ENCODE results near the gene TRPM2. TPM values are rescaled to one million over a fixed set of nuclear protein-coding genes. Genes with fewer than 3 reads are reported as not detected.

TRPM2 gene
- total RNA-seq, 2 donors from 2014 or later, result 1.6 to 2.7 TPM

DNA sequence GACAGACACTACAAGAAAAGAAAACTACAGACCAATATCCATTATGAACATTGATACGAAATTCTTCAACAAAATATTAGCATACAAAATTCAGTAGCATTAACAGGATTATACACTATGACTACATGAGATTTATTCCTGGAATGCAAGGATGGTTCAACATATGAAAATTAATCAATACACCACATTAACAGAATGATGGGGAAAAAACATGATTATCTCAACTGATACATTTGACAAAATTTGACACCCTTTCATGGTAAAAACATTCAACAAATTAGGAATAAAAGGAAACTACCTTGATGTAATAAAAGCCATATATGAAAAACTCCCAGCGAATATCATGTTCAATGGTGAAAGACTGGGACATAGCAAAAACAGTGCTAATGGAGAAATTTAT, 31.5 kb downstream of the TRPM2 start:
- no peak for DNase-seq (ENCODE audit: low spot score)
- WGBS, result 66% methylated on average over 2 of the region's 2 CpGs
- intact Hi-C loops (cut with DNase I), result no loop called here
- H3K4me3 ChIP-seq, result no peak overlapping the region
- H3K9me3 ChIP-seq, result no peaks in the 10 kb centered on the region
- H3K36me3 ChIP-seq, result no peaks in the 10 kb centered on the region
- H3K27me3 ChIP-seq (replicated peaks; ENCODE audit: insufficient read depth), result no peaks in the 10 kb centered on the region
- TF ChIP-seq POLR2AphosphoS5 (IDR thresholded peaks at IDR 0.05) (no peak), POLR2A (IDR thresholded peaks at IDR 0.05) (no peak)
- TF ChIP-seq, protein P1, sequence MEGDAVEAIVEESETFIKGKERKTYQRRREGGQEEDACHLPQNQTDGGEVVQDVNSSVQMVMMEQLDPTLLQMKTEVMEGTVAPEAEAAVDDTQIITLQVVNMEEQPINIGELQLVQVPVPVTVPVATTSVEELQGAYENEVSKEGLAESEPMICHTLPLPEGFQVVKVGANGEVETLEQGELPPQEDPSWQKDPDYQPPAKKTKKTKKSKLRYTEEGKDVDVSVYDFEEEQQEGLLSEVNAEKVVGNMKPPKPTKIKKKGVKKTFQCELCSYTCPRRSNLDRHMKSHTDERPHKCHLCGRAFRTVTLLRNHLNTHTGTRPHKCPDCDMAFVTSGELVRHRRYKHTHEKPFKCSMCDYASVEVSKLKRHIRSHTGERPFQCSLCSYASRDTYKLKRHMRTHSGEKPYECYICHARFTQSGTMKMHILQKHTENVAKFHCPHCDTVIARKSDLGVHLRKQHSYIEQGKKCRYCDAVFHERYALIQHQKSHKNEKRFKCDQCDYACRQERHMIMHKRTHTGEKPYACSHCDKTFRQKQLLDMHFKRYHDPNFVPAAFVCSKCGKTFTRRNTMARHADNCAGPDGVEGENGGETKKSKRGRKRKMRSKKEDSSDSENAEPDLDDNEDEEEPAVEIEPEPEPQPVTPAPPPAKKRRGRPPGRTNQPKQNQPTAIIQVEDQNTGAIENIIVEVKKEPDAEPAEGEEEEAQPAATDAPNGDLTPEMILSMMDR (IDR thresholded peaks at IDR 0.05), result no peak
- H3K27ac ChIP-seq, result no peak overlapping the region
- H3K4me1 ChIP-seq (replicated peaks), result no peaks in the 10 kb centered on the region

DNA sequence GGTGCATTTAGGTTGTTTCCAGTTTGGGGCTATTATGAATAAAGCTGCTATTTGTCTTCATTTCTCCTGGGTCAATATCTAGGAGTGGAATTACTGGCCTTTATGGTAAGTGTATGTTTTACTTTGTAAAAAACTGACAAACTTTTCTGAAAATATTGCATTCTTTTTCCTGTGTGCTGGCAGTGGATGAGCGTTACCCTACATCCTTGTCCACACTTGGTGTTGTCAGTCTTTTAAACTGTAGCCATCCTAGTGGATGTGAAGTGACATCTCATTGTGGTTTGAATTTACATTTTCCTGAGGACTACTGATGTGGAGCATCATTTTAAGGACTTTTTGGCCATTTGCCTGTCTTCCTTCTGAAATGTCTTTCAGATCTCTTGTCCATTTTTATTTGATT, 35.9 kb downstream of the TRPM2 start:
- DNase-seq (ENCODE audit: low spot score), result no peak
- Histone ChIP-seq H3K27ac (no peak overlapping the region), H3K36me3 (no peaks in the 10 kb centered on the region), H3K27me3 (replicated peaks; ENCODE audit: insufficient read depth) (no peaks in the 10 kb centered on the region), H3K4me3 (no peak overlapping the region), H3K4me1 (replicated peaks) (no peaks in the 10 kb centered on the region), H3K9me3 (no peaks in the 10 kb centered on the region)
- no peak for TF ChIP-seq POLR2A (IDR thresholded peaks at IDR 0.05)
- TF ChIP-seq POLR2AphosphoS5 (IDR thresholded peaks at IDR 0.05), result no peak
- TF ChIP-seq, protein P1 (IDR thresholded peaks at IDR 0.05), result no peak
- 88% methylated on average over 1 of the region's 1 CpG for WGBS
- intact Hi-C loops (cut with DNase I), result no loop called here

DNA sequence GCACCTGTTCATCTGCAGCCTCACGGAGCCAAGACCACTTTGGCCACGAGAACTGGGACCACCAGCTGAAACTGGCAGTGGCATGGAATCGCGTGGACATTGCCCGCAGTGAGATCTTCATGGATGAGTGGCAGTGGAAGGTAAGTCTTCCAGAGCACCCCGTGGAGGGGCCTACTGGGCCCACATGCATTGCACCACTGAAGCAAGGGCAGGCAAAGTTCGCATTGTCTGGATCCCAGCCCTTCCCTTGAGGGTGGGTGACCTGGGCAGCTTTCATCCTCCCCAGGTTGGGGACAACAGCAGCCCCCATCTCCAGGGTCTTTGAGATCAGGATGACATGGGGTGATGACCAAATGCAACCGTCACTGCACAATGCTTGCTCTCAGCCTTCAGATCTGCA, 37.5 kb downstream of the TRPM2 start:
- no peaks in the 10 kb centered on the region for H3K9me3 ChIP-seq
- no peak overlapping the region for H3K4me3 ChIP-seq
- H3K27me3 ChIP-seq (replicated peaks; ENCODE audit: insufficient read depth), result no peaks in the 10 kb centered on the region
- no peak for DNase-seq (ENCODE audit: low spot score)
- no peaks in the 10 kb centered on the region for H3K36me3 ChIP-seq
- no peaks in the 10 kb centered on the region for H3K4me1 ChIP-seq (replicated peaks)
- TF ChIP-seq POLR2AphosphoS5 (IDR thresholded peaks at IDR 0.05), result no peak
- TF ChIP-seq, protein P1 (IDR thresholded peaks at IDR 0.05), result no peak
- TF ChIP-seq POLR2A (IDR thresholded peaks at IDR 0.05), result no peak
- H3K27ac ChIP-seq, result no peak overlapping the region
- WGBS, result 93% methylated on average over 8 of the region's 8 CpGs
- intact Hi-C loops (cut with DNase I), result no loop called here

DNA sequence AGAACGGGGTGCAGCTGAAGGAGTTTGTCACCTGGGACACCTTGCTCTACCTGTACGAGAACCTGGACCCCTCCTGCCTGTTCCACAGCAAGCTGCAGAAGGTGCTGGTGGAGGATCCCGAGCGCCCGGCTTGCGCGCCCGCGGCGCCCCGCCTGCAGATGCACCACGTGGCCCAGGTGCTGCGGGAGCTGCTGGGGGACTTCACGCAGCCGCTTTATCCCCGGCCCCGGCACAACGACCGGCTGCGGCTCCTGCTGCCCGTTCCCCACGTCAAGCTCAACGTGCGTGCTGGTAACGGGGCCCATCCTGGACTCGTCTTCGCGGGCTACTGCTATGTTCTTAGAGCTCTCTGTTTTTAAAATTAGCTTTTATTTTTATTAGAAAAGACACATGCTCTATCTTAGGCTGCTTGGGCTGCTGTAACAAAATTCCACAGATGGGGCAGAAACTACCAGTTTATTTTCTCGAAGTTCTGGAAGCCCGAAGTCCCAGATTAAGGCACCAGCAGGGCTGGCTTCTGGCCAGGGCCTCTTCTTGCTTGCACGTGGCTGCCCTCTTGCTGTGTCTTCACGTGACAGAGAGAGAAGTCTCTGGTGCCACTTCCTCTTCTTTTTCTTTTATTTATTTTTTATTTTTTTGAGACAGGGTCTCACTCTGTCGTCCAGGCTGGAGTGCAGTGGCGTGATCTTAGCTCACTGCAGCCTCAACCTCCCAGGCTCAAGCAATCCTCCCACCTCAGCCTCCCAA, 38.1 kb downstream of the TRPM2 start:
- DNase-seq (ENCODE audit: low spot score), result no peak
- intact Hi-C loops (cut with DNase I), result no loop called here
- H3K9me3 ChIP-seq, result no peaks in the 10 kb centered on the region

More for the DNA sequence above, 38.1 kb downstream of the TRPM2 start:
- 40% methylated on average over 34 of the region's 34 CpGs for WGBS
- Histone ChIP-seq H3K36me3 (no peaks in the 10 kb centered on the region), H3K4me1 (replicated peaks) (no peaks in the 10 kb centered on the region), H3K27ac (no peak overlapping the region), H3K27me3 (replicated peaks; ENCODE audit: insufficient read depth) (no peaks in the 10 kb centered on the region), H3K4me3 (no peak overlapping the region)
- TF ChIP-seq POLR2A (IDR thresholded peaks at IDR 0.05) (no peak), POLR2AphosphoS5 (IDR thresholded peaks at IDR 0.05) (no peak)
- TF ChIP-seq, protein P1 (IDR thresholded peaks at IDR 0.05), result no peak

Data from prostate gland (tissue), 2 donors.